Measurements from ENCODE around the gene PCDHGB6. TPM values are rescaled to one million over a fixed set of nuclear protein-coding genes. Genes with fewer than 3 reads are reported as not detected.

PCDHGB6 gene
- total RNA-seq, 6 experiments from 2014 or later, result 0.79 to 1.4 (median 1.1) TPM

GRCh38 chr5:141366016-141366896 is 41.6 kb upstream of the PCDHGB6 start:
- Mint-ChIP-seq H3K9me3 (peaks cover 60% of the 10 kb centered on the region), H3K36me3 (ENCODE audit: low read depth) (peaks cover 51% of the 10 kb centered on the region), H3K4me3 (no peak overlapping the region)

GRCh38 chr5:141369994-141370848 is 37.6 kb upstream of the PCDHGB6 start, which contains the start of gene PCDHGB3:
Gene PCDHGB3 (plus strand): TSS chr5:141370242. CDS start chr5:141370395, 153 bp downstream.
- DNase-seq, result peak; percentile 73
- Mint-ChIP-seq H3K4me3 (peak within 1 kb of the TSS; percentile 88), H3K27me3 (ENCODE audit: insufficient read depth) (peaks cover 3% of the 10 kb centered on the region), H3K9me3 (peaks cover 61% of the 10 kb centered on the region), H3K36me3 (ENCODE audit: low read depth) (peaks cover 53% of the 10 kb centered on the region), H3K4me1 (ENCODE audit: low read depth) (peaks cover 20% of the 10 kb centered on the region), H3K27ac (peak within 1 kb of the TSS; percentile 73)
- peak; percentile 70 for TF ChIP-seq CTCF (IDR thresholded peaks at IDR 0.05)

More at GRCh38 chr5:141366016-141366896, 41.6 kb upstream of the PCDHGB6 start:
- no peak overlapping the region for H3K27ac Mint-ChIP-seq
- no peak for TF ChIP-seq CTCF (IDR thresholded peaks at IDR 0.05)
- DNase-seq, result no peak
- peaks cover 3% of the 10 kb centered on the region for H3K27me3 Mint-ChIP-seq (ENCODE audit: insufficient read depth)
- H3K4me1 Mint-ChIP-seq (ENCODE audit: low read depth), result peaks cover 25% of the 10 kb centered on the region

GRCh38 chr5:141371572-141372475 is 36.0 kb upstream of the PCDHGB6 start:
- peaks cover 2% of the 10 kb centered on the region for H3K27me3 Mint-ChIP-seq (ENCODE audit: insufficient read depth)
- H3K4me1 Mint-ChIP-seq (ENCODE audit: low read depth), result peaks cover 20% of the 10 kb centered on the region
- no peak overlapping the region for H3K4me3 Mint-ChIP-seq
- H3K36me3 Mint-ChIP-seq (ENCODE audit: low read depth), result peaks cover 52% of the 10 kb centered on the region
- no peak for TF ChIP-seq CTCF (IDR thresholded peaks at IDR 0.05)
- no peak for DNase-seq
- H3K9me3 Mint-ChIP-seq, result peaks cover 59% of the 10 kb centered on the region
- H3K27ac Mint-ChIP-seq, result no peak overlapping the region

GRCh38 chr5:141373673-141374317 is 34.0 kb upstream of the PCDHGB6 start, which contains the start of gene PCDHGA6:
Gene PCDHGA6 (plus strand): TSS chr5:141373891. CDS start chr5:141374084, 193 bp downstream.
- peaks cover 2% of the 10 kb centered on the region for H3K27me3 Mint-ChIP-seq (ENCODE audit: insufficient read depth)
- peaks cover 20% of the 10 kb centered on the region for H3K4me1 Mint-ChIP-seq (ENCODE audit: low read depth)
- peaks cover 63% of the 10 kb centered on the region for H3K9me3 Mint-ChIP-seq
- DNase-seq, result no peak
- H3K4me3 Mint-ChIP-seq, result no peak within 1 kb of the TSS; the same call in 1 of the 2 replicates
- peaks cover 57% of the 10 kb centered on the region for H3K36me3 Mint-ChIP-seq (ENCODE audit: low read depth)
- H3K27ac Mint-ChIP-seq, result no peak within 1 kb of the TSS
- peak; percentile 50 for TF ChIP-seq CTCF (IDR thresholded peaks at IDR 0.05)
